ENCODE measurements around the gene OOSP1.

- TF ChIP-seq CTCF (IDR thresholded peaks at IDR 0.05; ENCODE audit: insufficient read depth, low read depth, low read length) = no peak
- TF ChIP-seq EZH2 (IDR thresholded peaks at IDR 0.05; ENCODE audit: insufficient read depth, low read length) = no peak
Measured at GRCh38 chr11:59938718-59939117, 486 bp downstream of the OOSP1 start.
